NCI-H446 treated with DMSO at 0.1 percent for 48 hours (cell line): ENCODE data around the gene CRYBG3.
A peak's percentile ranks its signal among the peaks of the same experiment; 100 is the strongest.

ENCODE experiments used
- DNase-seq: peaks from one replicate; lab custom pipeline; 2025; lab: John Stamatoyannopoulos, UW

Gene CRYBG3

DNA sequence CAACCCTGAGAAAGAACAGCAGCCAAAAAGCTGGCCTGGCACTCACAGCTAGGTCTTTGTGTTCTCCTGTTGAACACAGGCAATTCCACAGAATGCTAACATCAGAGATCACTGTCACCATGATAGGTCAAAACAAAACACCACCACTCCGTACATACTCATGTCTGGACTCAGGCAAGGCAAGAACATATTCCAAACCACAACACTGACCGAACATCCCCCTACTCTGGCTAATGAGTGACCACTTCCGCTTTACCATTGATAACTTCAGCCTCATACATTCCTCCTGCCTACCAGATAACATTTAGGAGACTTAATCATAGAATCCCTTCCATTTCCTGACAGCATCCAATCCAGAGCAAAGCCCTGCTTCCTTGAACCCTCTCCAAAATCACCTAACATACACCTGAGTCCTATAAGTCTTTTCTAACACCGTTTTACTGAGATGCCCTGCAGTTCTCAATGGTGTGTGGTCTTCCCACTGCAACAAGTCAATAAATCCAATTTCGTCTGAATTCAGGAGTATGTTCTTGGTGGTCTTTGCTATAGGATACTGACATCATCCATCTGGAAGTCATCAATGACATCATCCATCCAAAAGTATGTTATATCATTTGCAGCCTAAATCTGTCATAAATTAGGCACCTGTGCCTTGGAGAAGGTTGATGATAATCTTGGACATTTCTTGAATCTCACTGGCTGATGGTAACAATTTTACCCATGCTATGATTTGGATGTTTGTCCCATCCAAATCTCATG, 126.7 kb downstream of the CRYBG3 start:
- DNase-seq, result no peak

DNA sequence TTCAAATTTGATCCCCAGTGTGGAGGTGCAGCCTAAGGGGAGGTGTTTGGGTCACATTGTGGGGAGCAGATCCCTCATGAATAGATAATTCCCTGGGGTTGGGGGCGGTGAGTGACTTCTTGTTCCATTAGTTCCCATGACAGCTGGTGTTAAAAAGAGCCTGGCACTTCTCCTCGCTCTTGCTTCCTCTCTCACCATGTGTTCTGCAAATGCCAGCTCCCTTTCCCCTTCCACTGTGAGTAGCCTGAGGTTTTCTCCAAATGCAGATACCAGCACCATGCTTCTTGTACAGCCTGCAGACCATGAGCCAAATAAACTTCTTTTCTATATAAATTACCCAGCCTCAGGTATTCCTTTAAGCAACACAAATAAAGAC, 127.3 kb downstream of the CRYBG3 start:
- DNase-seq, result peak; percentile 46

DNA sequence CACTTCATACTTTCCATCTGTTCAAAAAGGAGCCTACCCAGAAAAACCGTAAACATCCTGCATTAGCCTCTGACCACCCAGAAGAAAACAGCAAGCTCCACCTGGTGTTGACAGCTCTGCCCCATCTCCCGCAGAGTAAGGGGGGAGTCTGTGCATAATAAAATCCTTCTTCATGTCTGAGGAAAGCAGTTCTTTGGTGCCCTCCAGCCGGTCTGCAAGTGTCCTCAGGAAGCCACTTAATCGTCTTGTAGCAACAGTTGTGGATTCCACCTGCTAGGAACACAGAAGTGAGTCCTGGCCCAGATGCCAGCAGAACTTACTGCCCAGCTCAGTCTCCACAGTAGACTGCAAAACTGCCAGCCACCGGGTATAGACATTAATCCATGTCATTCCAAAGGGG, 127.9 kb downstream of the CRYBG3 start:
- peak; percentile 39 for DNase-seq

DNA sequence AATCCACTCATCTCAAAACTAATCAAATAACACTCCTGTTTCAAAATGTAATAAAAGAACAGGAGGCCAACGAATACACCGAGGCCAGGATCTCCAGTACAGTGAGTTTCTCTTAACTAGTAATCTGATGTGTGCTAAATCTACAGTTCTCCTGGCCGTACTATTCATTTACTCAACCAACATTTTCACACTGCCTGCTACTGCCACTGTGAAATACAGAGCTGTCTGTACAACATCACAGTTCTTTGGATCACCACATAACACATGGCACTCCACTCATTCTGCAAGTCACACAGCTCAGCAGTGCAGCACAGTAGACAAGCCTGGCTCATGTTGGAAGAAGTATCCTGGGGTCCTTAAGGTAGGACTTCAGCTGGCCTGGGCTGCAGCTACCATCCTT, 128.5 kb downstream of the CRYBG3 start:
- DNase-seq, result no peak

DNA sequence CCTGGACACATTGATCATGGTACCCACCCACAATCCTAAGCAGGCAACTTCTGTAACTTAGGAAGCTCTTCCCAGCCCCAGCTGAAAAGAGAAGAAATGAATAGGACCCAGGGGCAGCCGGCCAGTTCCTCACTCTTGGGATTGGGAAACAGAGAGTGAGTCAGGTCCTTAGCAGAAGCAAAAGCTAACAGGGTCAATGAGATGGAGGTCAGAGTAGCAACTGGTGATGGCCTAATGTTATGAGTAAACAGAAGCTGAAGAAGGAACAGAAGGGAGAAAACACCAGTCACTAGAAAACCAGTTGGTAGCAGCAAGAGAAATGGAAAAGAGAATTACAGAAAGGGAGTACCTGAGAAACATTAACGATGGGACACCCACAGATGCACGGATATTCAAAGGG, 130.5 kb downstream of the CRYBG3 start:
- no peak for DNase-seq

DNA sequence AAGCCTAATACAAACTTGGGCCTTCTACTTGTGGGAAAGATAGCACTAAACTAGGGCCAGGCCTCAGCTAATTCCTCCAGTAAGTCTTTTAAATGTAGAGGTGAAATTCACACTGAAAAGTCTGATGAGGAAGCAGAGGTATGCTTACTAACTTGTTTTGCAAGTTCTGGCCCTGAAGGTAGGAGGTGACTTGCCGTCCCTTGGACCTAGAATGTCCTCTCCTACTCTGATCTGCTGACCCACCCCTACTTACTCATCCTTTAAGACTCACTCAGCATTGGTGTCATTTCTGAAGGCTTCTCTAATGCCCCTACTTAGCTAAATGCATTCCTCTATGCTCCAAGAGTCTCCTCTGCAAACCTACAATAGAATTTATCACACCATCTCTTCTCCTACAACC, 131.1 kb downstream of the CRYBG3 start:
- DNase-seq, result no peak

DNA sequence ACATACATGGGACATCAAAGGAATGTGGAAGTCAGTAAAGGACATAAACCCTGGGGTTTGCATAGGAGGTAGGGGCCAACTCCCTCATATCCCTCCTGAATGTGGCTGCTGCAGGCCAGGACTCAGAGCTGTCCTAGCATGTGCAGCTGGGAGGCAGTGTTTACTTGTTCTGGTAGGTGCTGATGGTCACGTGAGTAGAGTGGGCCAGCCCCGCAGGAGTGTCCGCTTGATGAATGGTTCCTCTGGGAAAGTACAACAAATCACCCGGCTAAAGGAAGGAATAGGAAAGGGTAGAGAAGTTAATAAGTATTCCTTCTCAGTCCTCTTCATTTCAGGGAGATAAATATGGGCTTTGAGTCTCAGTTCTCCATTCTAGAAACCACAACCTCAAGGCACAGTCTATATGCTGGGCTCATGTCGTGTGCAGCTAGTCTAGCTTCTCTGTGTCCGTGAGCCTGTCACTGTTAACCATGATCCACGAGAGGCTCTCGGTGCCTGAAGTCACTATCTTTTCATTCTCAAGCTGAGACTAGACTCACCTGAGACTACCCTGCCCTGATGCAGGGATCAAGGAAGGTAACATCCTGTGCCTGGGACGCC, 132.5 kb downstream of the CRYBG3 start:
- no peak for DNase-seq

DNA sequence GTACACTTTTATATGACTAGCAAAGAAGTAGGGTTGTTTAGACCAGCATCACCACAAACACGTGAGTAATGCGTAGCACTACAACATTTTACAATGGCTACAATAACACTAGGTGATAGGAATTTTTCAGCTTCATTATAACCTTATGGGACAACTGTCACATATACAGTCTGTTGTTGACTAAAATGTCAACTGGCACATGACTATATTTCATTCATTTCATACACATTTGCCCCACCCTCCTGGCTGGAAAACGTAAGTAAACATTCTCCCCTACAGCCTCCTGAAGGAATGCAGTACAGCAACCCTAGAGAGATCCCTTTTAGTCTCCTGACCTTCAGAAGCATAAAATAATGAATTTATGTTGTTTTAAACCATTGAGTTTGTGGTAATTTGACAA, 134.2 kb downstream of the CRYBG3 start:
- DNase-seq, result no peak

DNA sequence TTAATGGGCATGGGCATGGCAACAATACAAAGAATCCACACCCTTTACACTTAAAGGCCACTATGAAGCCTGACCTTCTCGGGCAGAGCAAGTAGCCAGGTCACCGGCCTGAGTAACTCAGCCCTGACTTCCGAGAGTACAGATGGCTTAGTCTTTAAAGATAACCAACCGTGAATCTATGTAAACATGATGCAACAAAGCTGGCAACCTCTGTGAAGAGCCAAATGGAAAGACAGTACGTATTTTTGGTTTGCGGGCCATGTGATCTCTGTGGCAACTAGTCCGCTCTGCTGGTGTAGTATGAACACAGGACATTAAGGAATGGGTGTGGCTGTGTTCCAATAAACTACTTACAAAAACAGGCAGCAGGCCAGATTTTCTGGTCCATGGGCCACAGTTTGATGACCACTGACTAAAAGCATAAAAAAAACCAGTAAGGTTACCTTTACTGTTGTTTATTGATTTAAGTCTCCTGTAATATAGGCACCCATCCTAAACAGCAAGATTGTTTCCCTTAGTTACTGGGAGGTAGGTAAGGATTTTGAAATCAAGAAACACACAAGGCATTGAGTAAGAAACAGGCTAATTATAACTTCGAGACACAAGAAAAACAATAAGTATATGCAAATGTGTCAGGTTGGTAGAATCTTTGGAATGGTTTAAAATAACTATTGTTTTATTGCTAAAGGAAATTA, 136.0 kb downstream of the CRYBG3 start:
- DNase-seq, result peak; percentile 96

DNA sequence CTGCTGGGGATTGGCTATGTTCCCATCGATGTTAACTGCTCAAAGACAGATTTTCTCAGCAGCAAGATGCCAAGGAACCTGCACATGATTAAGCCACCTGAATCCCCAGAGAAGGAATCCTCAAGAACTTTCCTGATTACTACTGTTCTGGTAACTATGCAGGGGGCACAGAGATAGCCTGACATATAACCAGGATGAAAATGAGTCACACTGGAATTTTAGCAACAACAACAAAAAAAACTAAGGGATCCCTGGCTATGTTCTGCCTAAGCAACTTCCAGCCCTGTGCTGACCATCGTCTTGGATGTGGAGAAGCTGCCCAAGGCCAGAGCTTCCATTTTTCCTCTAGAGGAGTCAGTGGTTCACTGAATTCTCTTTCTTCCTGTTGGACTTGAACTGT, 136.6 kb downstream of the CRYBG3 start:
- peak; percentile 29 for DNase-seq

DNA sequence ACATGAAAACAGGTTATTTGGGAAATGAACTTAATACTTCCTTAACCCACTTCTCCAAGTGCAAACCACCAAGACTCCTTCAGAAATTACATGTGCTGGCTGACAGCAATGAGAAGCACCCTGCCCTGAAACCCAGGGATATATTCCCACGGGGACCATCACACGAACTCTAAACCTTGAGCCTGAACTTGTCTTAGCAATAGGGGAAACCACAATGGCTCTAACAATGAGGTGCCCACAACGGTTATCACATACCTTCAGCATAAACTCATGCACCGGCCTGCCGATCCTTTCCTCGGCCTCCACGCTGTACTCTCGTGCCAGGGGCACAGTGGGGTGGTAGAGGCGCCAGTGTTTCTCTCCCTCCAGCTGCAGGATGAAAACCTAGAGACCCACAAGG, 137.0 kb downstream of the CRYBG3 start:
- DNase-seq, result no peak

DNA sequence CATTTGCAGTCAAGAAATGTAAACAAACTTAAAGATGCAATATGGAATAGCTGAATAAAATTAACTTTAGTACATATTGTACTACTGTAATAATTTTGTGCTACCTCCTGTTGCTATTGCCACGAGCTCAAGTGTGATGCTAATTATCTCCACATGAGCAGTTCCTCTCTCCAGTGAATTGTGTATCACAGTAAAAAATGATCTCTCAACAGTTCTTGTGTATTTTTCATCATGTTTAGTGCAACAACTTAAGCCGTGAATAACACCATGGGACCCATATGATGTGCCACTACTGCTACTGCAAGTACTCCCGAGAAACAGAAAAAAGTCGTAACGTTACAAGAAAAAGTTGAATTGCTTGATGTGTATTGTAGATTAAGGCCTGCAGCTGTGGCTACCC, 138.1 kb downstream of the CRYBG3 start:
- DNase-seq, result no peak

DNA sequence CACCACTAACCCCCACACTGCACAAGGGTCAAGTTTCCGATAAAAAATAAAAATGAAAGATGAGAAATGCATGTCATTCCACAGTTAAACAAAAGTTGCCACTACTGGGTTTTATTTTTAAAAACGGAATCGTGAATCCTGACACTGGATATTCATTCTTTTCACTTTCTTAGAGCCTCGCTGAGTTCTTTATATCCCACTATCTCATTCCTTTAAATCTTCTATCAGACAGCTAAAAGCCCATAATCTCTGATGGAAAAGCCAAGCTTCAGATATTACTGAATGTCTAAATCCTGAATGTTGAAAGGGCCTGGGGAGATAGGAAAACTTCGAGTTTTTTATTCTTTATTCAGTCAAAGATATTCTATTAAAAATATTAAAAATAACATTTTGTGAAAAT, 138.7 kb downstream of the CRYBG3 start:
- no peak for DNase-seq

DNA sequence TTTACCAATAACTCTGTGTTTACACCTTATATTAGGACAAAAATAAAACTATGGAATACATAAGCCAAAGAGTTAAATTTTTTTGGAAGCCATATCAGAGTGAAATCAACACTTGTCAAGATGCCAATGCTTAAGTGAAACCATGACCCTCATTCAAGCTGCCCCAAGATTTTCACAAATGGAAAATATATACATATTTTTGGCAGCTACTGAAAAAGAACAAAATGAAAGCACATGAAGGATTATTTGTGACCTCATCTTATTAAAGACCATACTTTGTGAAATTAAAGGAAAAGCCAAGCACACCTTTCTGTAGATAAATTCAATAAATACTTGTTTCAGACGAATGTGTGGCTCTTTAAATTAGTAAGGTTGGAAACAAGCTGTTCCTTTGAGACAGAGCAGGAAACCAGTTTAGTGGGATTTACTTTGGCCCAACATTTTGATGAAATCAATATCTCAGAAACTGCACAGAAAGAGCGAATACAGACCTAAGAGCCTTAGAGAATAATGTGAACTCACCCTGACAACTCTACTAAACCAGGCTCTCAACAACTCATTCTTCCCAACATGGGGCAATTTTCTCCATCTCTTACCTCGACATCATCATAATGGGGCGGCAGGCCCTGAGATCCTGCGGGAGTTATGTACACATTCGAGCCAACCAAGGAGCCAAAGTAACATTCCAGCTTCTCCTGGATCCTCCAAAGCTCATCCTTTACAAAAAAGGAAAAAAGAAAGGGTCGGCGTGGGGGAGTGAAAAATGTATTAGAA, 139.4 kb downstream of the CRYBG3 start:
- peak; percentile 84 for DNase-seq

DNA sequence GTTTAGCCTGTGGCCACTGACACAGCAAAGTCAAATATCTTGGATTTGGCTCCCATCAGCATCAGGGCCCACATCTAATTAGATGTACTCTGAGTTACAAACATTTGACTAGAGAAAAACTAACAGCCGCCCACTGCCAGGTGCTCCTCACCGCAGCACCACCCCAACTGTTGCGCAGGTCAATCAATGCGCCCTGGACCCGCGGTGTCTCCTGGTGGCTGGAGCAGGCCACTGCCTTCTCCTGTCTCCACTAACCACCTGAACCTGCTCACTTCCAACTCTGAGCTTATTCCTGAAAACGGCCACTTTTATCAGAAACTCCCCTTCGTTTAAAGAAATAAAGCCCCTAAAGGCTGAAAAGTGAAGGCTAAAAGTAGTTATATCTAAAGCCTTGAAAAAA, 146.2 kb downstream of the CRYBG3 start:
- no peak for DNase-seq

DNA sequence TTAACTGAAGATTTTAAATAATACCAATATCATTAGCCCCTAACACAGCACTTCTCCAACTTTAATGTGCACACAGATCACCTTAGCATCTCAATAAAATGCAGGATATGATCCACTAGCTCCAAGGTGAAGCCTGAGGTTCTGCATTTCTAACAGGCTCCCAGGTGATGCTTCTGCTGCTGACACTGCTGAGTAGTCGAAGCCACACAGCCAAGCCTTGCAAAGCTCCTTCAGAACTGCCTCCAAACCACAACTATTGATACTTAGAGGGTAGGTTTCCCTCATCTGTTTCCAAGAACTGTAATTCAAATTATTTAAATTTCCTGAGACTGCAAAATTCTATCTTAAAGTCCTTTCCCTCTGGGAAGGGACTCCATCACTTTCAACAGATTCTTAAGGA, 146.6 kb downstream of the CRYBG3 start:
- DNase-seq, result no peak

DNA sequence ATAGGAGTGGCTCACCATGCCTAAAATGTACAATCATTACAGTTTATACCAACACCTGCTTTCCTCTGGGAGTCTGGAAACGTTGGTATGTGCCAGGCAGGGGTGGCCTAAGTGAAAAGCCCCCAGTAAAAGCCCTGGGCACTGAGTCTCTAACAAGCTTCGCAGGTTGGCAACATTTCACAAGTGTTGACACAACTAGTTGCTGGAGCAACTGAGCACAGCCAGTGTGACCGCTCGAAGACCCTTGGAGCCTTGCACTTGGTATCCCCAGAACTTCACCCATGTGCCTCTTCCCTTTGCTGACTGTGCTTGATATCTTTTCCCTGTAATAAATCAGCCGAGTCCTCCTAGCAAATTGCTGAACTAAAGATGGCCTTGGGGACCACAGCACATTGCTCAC, 147.7 kb downstream of the CRYBG3 start:
- DNase-seq, result peak; percentile 79

DNA sequence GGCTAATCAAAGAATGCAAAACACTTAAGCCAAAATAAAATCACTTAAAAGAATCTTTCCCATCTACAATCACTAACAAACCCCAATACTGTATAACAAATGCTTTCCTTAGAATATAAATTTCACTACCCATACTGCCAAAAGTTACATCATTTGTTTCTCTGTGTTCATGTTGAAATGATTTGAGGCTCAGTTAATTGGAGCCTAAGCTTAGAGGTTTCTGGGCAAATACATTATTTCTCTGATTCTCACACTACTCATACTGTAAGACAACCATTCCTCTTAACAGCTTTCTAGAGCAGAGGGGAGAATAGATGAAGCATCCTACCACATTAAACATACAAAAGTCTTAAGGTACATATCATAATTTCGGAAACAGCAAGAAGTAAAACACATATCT, 148.3 kb downstream of the CRYBG3 start:
- peak; percentile 57 for DNase-seq

DNA sequence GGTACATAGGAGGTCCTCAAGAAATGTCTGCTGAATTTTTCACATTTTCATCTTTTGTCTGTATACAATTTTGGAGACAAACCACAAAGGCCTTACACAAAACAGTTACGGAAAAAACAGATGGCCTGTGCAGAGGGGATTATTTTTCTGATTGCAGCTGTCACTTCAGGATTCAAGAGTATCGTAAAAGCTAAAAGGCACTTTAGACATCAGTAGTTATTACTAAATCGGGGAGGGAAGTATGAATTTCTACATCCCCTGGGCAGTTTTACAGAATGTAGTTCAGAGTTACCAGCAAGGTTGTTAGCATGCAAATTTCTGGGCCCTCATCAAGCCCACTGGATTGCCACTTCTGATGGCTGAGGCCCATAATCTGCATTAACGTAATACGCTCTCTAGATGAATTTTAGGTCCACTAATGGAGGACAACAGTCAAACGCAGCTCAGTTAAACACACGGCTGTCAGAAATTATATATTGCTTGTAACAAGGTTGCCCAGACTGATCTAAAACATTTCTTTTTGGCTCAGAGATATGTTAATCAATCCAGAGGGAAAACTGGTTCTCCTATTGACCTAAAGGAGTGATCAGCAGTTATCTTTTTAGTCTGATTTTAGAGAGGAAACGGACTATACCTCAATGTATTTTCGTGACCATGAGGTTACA, 149.3 kb downstream of the CRYBG3 start:
- peak; percentile 25 for DNase-seq

DNA sequence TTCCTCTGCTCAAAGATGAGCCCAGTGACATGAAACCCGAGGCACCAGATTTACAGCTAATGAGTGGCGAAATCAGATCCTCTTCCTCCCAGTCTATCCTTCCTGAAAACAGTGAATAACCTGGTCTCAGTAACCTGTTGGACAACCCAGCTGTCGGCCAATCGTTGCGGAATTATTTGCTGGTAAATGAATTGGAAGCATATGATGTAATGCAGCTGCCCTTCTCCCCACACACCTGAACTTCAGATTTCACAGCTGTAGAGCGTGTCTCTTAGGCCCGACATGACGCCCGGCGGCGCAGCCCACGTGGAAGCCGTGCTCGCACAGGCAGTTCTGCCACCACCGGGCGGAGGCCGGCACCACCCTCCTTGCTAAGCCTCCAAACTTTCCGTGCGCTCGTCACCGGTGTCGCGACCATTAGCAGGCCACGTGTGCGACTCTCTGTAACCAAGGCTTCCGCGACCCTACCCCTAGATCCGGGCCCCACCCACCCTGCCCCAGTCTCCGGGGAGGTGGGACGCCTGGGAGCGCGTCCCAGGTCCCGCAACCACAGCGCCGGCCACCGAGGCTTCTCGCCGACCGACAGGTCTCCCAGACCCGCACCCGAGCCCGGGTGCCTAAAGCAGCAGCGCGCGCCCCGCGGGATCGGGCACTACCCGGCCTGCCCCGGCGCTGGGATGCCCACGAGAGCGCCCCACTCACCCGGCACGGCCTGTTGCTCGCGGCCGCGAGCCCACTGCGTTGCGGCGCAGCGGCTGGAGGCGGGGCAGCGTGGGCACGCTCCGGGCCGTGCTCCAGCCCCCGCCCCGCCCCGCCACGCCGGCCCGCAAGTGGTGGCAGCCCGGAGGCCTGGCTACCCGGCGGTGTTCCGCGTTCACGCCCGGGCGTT, 150.1 kb downstream of the CRYBG3 start, which contains the start of gene RIOX2:
RIOX2 (minus strand) TSS at position 753 of the 889 bp plus-strand sequence. CDS start 4,838 bp downstream, outside the sequence.
- peak; percentile 62 for DNase-seq

DNA sequence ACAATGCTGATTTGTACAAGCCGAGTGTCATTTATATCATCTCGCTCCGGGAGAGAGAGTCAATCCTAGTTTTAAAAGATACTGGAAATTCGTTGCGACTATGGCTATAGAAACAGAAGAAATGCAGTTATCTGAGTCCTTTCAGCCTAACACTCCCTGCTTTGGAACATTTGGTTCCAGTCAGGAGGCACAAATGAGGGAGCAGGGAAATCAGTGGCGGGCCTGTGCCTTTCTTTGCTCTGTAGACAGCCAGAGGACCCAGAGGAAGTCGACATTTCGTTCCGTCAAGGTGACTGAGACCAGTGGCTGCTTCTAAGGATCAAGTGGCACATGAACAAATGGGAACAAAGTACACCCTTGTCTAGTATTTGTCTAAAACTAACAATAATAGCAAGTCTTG, 151.2 kb downstream of the CRYBG3 start:
- DNase-seq, result no peak
